ENCODE results near the gene SLFN12.
"Not testable (repeated sequence)": the region's sequence is repeated elsewhere in the genome, so short reads cannot be mapped to it uniquely, and the experiment has no call there.

SLFN12 gene

DNA sequence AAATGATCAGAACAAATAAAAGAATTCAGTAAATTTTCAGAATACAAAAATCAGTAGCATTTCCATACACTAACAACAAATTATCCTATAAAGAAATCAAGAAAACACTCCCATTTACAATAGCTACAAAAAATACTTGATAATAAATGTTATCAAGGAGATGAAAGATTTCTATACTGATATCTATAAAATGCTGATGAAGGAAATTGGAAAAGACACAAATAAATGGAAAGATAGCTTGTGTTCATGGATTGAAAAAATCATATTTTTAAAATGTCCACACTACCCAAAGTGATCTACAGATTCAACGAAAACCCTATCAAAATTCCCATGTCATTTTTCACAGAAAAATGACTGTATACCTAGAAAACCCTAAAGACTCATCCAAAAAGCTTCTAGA, 18.1 kb downstream of the SLFN12 start:
- no peak for DNase-seq (ENCODE audit: low read depth in 1 of 2, low spot score in 1 of 2)

DNA sequence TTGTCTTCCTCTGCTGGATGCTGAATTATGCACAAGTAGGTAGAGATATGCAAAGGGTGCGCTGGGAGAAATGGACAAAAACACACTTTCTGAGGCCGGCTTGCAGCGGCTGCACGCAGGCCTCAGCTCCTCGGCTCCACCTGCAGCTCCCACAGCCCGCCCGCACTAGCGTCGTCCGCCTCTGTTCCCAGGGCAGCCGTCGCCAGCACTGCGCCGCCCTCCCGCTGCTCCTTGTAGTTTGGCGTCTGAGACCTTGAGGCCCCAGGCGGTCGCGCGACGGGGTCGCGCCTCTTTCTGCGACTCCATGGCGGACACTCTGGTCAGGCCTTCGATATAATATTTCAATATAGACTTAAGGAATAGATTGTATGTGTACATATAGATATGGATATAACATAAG, 24.8 kb downstream of the SLFN12 start:
- no peak for DNase-seq (ENCODE audit: low read depth in 1 of 2, low spot score in 1 of 2)

GRCh38 chr17:35406568-35406967, 25.7 kb downstream of the SLFN12 start:
- no peak for DNase-seq (ENCODE audit: low read depth in 1 of 2, low spot score in 1 of 2)

DNA sequence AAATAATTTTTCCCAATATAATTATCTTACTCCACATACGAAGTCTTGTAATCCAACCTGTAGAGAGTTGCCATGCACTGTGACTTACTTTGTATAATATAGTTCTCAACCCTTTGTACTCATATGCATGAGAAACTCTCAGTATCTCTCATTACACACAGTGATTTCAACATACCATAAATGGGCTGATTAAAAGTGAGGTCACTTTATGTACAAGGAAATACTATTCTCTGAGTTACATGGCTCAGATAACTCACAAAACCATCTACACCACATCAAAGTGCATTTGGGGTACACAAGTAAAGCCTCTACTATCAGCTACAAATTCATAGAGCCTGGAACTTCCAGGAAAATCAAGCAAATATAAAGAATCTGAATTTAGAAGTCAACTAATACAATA, 27.9 kb downstream of the SLFN12 start:
- DNase-seq (ENCODE audit: low read depth in 1 of 2, low spot score in 1 of 2), result no peak

DNA sequence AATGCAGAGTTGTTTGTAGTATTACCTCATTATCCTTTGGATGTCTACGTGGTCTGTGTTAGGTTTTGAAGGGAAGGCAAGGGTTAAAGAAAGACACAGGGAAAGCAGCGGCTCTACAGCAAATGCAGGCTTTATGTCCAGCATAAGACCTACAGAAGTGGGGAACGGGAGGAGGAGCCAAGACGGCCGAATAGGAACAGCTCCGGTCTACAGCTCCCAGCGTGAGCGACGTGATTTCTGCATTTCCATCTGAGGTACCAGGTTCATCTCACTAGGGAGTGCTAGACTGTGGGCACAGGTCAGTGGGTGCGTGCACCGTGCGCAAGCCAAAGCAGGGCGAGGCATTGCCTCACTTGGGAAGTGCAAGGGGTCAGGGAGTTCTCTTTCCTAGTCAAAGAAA, 38.5 kb downstream of the SLFN12 start:
- not testable (repeated sequence) for DNase-seq (ENCODE audit: low read depth in 1 of 2, low spot score in 1 of 2)

GRCh38 chr17:35390663-35391062, 41.6 kb downstream of the SLFN12 start:
- no peak for DNase-seq (ENCODE audit: low read depth in 1 of 2, low spot score in 1 of 2)

- no peak for DNase-seq (ENCODE audit: low read depth in 1 of 2, low spot score in 1 of 2)
These were observed 42.1 kb downstream of the SLFN12 start for GRCh38 chr17:35390156-35390555.

DNA sequence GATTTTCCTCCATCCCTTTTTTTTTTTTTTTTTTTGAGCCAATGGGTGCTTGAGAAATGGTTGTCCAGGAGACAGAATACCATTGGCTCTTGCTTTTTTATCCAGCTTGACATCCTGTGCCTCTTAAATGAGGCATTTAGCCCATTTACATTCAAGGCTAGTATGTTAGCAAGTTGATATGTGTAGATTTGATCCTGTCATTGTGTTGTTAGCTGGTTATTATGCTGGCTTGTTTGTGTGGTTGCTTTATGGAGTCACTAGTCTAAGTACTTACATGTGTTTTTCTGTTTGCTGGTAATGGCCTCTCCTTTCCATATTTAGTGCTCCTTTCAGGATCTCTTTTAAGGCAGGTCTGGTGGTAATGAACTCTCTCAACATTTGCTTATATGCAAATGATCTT, 44.8 kb downstream of the SLFN12 start:
- no peak for DNase-seq (ENCODE audit: low read depth in 1 of 2, low spot score in 1 of 2)

DNA sequence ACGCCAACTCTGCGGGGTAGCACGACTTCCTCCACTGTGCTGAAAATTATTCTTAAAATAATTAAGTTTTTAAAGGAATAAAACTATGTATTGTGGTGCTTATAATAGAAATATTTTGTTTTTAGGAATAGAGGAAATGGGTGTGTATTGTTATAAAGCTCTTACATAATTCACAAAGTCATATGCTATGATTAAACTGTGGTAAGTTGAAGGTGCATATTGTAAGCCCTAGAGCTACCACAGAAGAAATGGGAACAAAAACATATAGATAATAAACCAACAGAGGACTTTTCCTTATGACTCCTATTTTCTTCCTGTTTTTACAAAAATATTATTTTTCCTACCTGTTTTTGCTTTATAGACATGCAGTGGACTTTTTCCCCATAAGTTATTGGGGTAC, 54.6 kb downstream of the SLFN12 start:
- no peak for DNase-seq (ENCODE audit: low read depth in 1 of 2, low spot score in 1 of 2)

- DNase-seq (ENCODE audit: low read depth in 1 of 2, low spot score in 1 of 2), result no peak
These were observed 55.2 kb downstream of the SLFN12 start for GRCh38 chr17:35377068-35377467.

DNA sequence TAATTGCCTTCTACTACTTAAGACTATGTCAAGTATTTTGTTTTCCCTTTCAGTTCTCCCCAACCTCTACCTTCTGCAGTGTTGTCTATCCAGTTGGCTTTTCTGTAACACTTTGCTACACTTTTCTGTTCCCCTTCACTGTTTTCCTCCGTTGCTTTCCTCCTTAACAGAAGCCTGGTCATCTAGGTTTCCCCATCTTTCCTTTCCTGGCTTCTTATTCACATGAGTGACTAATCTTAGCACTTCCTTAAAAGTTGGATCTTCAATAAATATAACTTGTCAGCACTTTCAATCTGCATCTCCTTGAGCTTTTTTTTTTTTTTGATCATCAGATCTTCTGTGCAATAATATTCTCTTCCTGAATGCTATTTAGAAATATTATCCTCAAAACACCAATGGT, 56.1 kb downstream of the SLFN12 start:
- DNase-seq (ENCODE audit: low read depth in 1 of 2, low spot score in 1 of 2), result no peak

DNA sequence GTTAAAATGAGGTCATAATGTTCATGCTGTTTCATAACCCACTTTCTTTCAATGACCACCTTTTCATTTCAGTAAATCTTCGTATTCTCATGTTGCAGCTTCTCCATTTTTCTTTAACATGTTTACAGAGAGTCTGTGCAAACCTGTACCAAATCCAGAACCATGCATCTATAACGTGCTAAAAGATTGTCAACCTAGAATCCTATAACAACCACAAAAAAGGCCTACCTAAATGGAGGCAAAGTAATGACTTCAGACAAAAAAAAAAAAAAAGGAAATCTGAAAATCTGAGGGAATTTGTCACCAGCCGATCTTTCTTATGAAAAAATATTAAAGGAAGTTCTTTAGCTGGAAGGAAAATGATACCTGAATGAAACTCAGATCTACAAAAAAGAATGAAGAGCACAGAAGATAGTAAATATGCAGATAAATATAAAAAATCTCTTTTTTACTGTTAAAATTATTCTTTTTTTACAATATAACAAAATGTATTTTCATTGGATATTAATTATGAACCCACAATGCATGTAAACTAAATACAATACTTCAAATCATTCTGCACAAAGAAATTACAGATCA, 57.4 kb downstream of the SLFN12 start:
- DNase-seq (ENCODE audit: low read depth in 1 of 2, low spot score in 1 of 2), result no peak

DNA sequence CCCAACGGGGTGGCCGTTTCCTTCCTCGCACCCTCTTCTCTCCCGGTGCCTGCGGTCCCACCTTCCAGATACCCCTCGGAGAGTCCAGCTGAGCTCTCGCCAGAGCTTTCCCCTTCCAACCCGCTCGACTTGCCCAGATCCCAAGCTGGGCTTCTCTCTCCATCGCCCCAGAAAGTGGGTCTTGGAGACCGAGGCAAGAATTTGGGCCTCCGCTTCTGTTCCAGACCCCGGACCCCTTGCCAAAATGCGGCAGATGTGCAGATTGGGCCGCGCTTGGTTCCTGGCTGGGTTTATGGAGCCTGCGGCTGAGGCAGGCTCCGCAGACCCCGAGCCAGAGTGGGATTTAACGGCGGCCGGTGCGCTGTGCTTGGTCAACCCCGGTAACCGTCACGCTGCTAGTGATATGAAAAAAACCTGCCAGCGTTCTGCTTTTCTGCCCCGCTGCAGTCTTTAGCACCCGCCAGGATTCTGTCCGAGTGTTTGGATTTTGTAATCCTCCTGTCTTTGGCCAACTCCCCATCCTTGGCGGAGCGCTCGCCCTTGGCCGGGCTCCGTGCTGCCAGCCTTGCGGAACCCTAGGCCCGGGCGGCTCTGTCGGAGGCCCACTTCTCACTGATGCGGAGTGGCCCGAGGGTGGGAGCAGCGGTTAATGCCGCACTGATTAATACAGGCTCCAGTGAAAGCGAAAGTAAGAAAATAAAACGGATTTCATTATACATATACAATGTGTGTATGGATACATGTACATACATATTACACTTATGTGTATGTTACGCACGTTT, 58.1 kb downstream of the SLFN12 start:
- DNase-seq (ENCODE audit: low read depth in 1 of 2, low spot score in 1 of 2), result peak in 1 of 2 donors; percentile 19

- DNase-seq (ENCODE audit: low read depth in 1 of 2, low spot score in 1 of 2), result peak; percentile 47 to 81
These were observed 58.7 kb downstream of the SLFN12 start, which contains the start of gene SLFN11 for GRCh38 chr17:35373534-35373983. TSS of gene SLFN11 (minus strand) at chr17:35373621. CDS start at chr17:35363807, 9,814 bp downstream.

- DNase-seq (ENCODE audit: low read depth in 1 of 2, low spot score in 1 of 2), result no peak
These were observed 59.3 kb downstream of the SLFN12 start for GRCh38 chr17:35372846-35373533.

DNA sequence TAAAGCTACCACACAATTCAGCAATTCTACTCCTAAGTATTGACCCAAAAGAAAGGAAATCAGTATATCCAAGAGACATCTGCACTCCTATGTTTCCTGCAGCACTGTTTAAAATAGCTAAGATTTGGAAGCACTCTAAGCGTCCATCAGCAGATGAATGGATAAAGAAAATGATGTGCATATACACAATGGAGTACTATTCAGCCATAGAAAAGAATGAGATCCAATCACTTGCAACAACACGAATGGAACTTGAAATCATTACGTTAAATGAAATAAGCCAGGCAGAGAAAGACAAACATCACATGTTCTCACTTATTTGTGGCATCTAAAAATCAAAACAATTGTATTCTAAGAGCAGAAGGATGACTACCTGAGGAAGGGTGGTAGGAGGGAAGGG, 60.4 kb downstream of the SLFN12 start:
- no peak for DNase-seq (ENCODE audit: low read depth in 1 of 2, low spot score in 1 of 2)

DNA sequence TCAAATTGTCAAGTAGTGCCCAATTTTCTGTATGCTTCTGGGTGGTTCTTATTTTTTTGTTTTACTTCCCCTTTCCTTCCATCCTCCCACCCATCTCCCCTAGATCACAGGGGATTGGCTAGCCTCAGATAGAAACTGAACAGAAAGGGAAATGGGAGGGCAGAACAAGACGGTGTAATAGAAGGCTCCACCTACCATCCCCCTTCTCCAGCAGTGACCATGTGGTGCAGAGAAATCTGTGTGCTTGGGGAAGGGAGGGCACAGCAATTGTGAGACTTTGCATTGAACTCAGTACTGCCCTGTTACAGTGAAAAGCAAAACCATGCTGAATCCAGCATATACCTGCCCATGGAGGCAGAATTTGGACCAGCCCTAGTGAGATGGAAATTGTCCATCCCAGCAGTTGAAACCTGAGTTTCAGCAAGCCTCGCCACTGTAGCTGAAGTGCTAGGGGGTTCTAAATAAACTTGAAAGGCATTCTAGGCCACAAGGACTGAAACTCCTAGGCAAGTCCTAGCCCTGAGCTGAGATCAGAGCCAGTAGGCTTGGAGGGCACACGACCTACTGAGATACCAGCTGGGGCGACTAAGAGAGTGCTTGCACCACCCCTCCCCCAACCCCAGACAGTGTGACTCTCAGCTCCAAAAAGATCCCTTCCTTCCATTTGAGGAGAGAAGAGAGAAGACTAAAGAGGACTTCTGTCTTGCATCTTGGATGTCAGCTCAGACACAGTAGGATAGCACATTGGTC, 64.0 kb downstream of the SLFN12 start:
- no peak for DNase-seq (ENCODE audit: low read depth in 1 of 2, low spot score in 1 of 2)

GRCh38 chr17:35361027-35361426, 71.3 kb downstream of the SLFN12 start:
- no peak for DNase-seq (ENCODE audit: low read depth in 1 of 2, low spot score in 1 of 2)

Measured in stimulated activated CD4-positive, alpha-beta T cell treated with anti-CD3 and anti-CD28 coated beads, Interleukin-15, amount 100 ng/mL, for 1 hour (primary cell).